HepG2 (cell line): ENCODE data around the gene SYNDIG1. TPM values are rescaled to one million over a fixed set of nuclear protein-coding genes. Genes with fewer than 3 reads are reported as not detected.

Experiments
- ATAC-seq: fragments of 200-7000 bp; cut with Tn5 transposase; 3 replicates; pipeline ENCODE4 v1.9.1; 2020; ENCODE audit warnings: mild to moderate bottlenecking, moderate library complexity
- BruUV-seq: library from RNA; stranded (reverse); fragments of 400-500 nt; replicated peaks from 2 replicates; lab custom pipeline; 2021; lab: Mats Ljungman, UMichigan
- CTCF ChIA-PET: fragments of 300-600 bp; formaldehyde crosslinking; extraction: SDS; loops from one replicate; lab custom pipeline; 2021; ENCODE audit warnings: low total read pairs, inconsistent platforms, low intra/inter-chr PET ratio; lab: Yijun Ruan, JAX
- POLR2A ChIA-PET: fragments of 350-600 bp; sonication (Branson Sonifier 250); formaldehyde crosslinking; loops from one replicate; lab custom pipeline; 2020; ENCODE audit warnings: antibody characterized with exemption, inconsistent platforms; lab: Yijun Ruan, JAX
- DNase-seq: peaks from one replicate; pipeline ENCODE4 v3.0.0-alpha.2; 2015; ENCODE audit warnings: low spot score
- FAIRE-seq: peaks from 3 replicates; lab custom pipeline; 2011; peaks lifted over from hg19 to GRCh38; lab: Jason Lieb, UNC
- H2AFZ ChIP-seq: one replicate; pipeline ENCODE4 v1.6.1; 2011; ENCODE audit warnings: low read length, inconsistent platforms
- H3K27ac ChIP-seq: fragments of 300-600 bp; 3 replicates; pipeline ENCODE4 v1.8.0; 2011; ENCODE audit warnings: mixed run types, mild to moderate bottlenecking, mixed read lengths, low read length, inconsistent platforms; ENCODE audit not compliant: insufficient read depth; ENCODE audit errors: extremely low read length
- H3K27me3 ChIP-seq, 2 experiments: fragments of 200-600 bp in 1 of 2; 2 replicates in 1 of 2; 3 replicates in 1 of 2; pipeline versions ENCODE4 v1.6.0 to v1.8.0; 2011; ENCODE audit warnings: low read length in 2 of 2, mild to moderate bottlenecking in 2 of 2, moderate library complexity in 2 of 2, inconsistent platforms in 1 of 2; ENCODE audit not compliant: insufficient read depth in 2 of 2, control insufficient read depth in 1 of 2
- H3K36me3 ChIP-seq, 2 experiments: fragments of 200-600 bp in 1 of 2; replicated peaks in 1 of 2; 2 replicates in 1 of 2; 3 replicates in 1 of 2; pipeline versions ENCODE4 v1.5.1 to v1.8.0; 2011; ENCODE audit warnings: low read length in 2 of 2, inconsistent platforms in 1 of 2; ENCODE audit not compliant: insufficient read depth in 2 of 2, control insufficient read depth in 1 of 2
- H3K4me1 ChIP-seq: 2 replicates; pipeline ENCODE4 v1.5.1; 2012; ENCODE audit warnings: low read length, inconsistent platforms; ENCODE audit not compliant: insufficient read depth
- H3K4me2 ChIP-seq: 2 replicates; pipeline ENCODE4 v1.6.0; 2011; ENCODE audit warnings: low read depth, low read length, inconsistent platforms
- H3K4me3 ChIP-seq, 3 experiments: fragments of 200-600 bp in 1 of 3; sonication (generic), shearing (Covaris generic) in 1 of 3; replicated peaks in 1 of 3; 2 replicates each; pipeline ENCODE4 v1.5.1; 2011 to 2016; ENCODE audit warnings: low read length in 3 of 3, inconsistent platforms in 2 of 3, low read depth in 2 of 3, mild to moderate bottlenecking in 2 of 3, control low read depth in 1 of 3, mixed read lengths in 1 of 3; ENCODE audit not compliant: insufficient read depth in 1 of 3
- H3K79me2 ChIP-seq: one replicate; pipeline ENCODE4 v1.6.1; 2011; ENCODE audit warnings: low read length, inconsistent platforms; ENCODE audit not compliant: insufficient read depth
- H3K9ac ChIP-seq: 2 replicates; pipeline ENCODE4 v1.6.0; 2011; ENCODE audit warnings: mild to moderate bottlenecking, low read depth, low read length, inconsistent platforms; ENCODE audit not compliant: insufficient read depth
- H3K9me3 ChIP-seq: 2 replicates; pipeline ENCODE4 v1.5.1; 2012; ENCODE audit warnings: mild to moderate bottlenecking, low read length
- H4K20me1 ChIP-seq: 2 replicates; pipeline ENCODE4 v1.6.0; 2011; ENCODE audit warnings: inconsistent platforms, mild to moderate bottlenecking, low read length, moderate library complexity; ENCODE audit not compliant: insufficient read depth
- CCAR2 ChIP-seq: fragments of 200-400 bp; formaldehyde crosslinking; optimal IDR thresholded peaks from 2 replicates; pipeline ENCODE3; 2018; ENCODE audit warnings: low read depth, mild to moderate bottlenecking, low read length, moderate library complexity
- KDM2A ChIP-seq: sonication (generic); formaldehyde crosslinking; IDR thresholded peaks from 2 replicates; pipeline ENCODE4 v1.4.0; 2020; ENCODE audit warnings: low read depth, missing genetic modification reagents, borderline replicate concordance
- MTA1 ChIP-seq: sonication (generic); formaldehyde crosslinking; IDR thresholded peaks from 2 replicates; pipeline ENCODE4 v1.4.0; 2020; ENCODE audit warnings: missing genetic modification reagents, mild to moderate bottlenecking, borderline replicate concordance
- MTF1 ChIP-seq: sonication (generic); formaldehyde crosslinking; IDR thresholded peaks from 2 replicates; pipeline ENCODE4 v1.5.0; 2020; ENCODE audit warnings: missing genetic modification reagents
- MTF2 ChIP-seq: sonication (generic); formaldehyde crosslinking; IDR thresholded peaks from 2 replicates; pipeline ENCODE4 v1.5.0; 2020; ENCODE audit warnings: missing genetic modification reagents, borderline replicate concordance
- PHF5A ChIP-seq: IDR thresholded peaks from one replicate; pipeline ENCODE4 v1.6.1; 2018; ENCODE audit warnings: low read depth, missing genetic modification reagents; ENCODE audit not compliant: unreplicated experiment
- RBFOX2 ChIP-seq: fragments of 200-400 bp; formaldehyde crosslinking; IDR thresholded peaks from 2 replicates; pipeline ENCODE4 v1.6.1; 2017; ENCODE audit warnings: low read depth, mild to moderate bottlenecking, low read length
- RBM39 ChIP-seq: fragments of 200-400 bp; formaldehyde crosslinking; IDR thresholded peaks from one replicate; pipeline ENCODE4 v1.6.1; 2018; ENCODE audit warnings: antibody characterized with exemption, mild to moderate bottlenecking, low read depth, low read length; ENCODE audit not compliant: poor library complexity, severe bottlenecking
- TGIF2 ChIP-seq: IDR thresholded peaks from 2 replicates; pipeline ENCODE4 v1.6.1; 2016; ENCODE audit warnings: control low read depth, missing compliant biosample characterization
- ZBTB44 ChIP-seq: sonication (generic); formaldehyde crosslinking; IDR thresholded peaks from 2 replicates; pipeline ENCODE4 v1.4.0; 2020; ENCODE audit warnings: missing genetic modification reagents
- ZC3H13 ChIP-seq: sonication (generic); formaldehyde crosslinking; IDR thresholded peaks from 2 replicates; pipeline ENCODE4 v1.8.1; 2023; ENCODE audit warnings: mild to moderate bottlenecking, missing genetic modification reagents, moderate library complexity
- ZNF205 ChIP-seq: IDR thresholded peaks from 2 replicates; pipeline ENCODE4 v1.6.1; 2018; ENCODE audit warnings: missing biosample characterization, missing genetic modification reagents
- ZNF367 ChIP-seq: sonication (generic); formaldehyde crosslinking; IDR thresholded peaks from 2 replicates; pipeline ENCODE4 v1.4.0; 2020; ENCODE audit warnings: missing genetic modification reagents, borderline replicate concordance
- ZNF574 ChIP-seq: sonication (generic); formaldehyde crosslinking; IDR thresholded peaks from 2 replicates; pipeline ENCODE4 v1.4.0; 2020; ENCODE audit warnings: missing genetic modification reagents
- ZNF709 ChIP-seq: sonication (generic); formaldehyde crosslinking; IDR thresholded peaks from 2 replicates; pipeline ENCODE4 v1.5.0; 2020; ENCODE audit warnings: mild to moderate bottlenecking, missing genetic modification reagents
- ZNF761 ChIP-seq: sonication (generic); formaldehyde crosslinking; conservative IDR thresholded peaks from 2 replicates; pipeline ENCODE4 v1.4.0; 2020; ENCODE audit warnings: mild to moderate bottlenecking, missing genetic modification reagents
- WGBS: methylation state at CpG from one replicate; pipeline ENCODE4 v1.1.6; 2017; ENCODE audit warnings: low lambda C conversion rate; 5-methylcytosine and 5-hydroxymethylcytosine counted together
- in situ Hi-C: cut with HindIII; loops from 2 replicates; pipeline ENCODE4 v1.10.0; 2017; ENCODE audit warnings: low pct_unique_long_range_greater_than_20kb; ENCODE audit not compliant: extremely low pct_ligation_motif_present
- intact Hi-C: fragments of 100-400 bp; cut with micrococcal nuclease; formaldehyde crosslinking; loops from one replicate; pipeline ENCODE4 v1.10.0; 2022; ENCODE audit not compliant: unreplicated experiment
- polyA plus RNA-seq, 8 experiments: library from polyadenylated mRNA; depleted of rRNA in 3 of 8; stranded (reverse) in 7 of 8; unstranded in 1 of 8; fragments of >200 nt; fragmentation: Illumina TruSeq in 4 of 8; extraction: Trizol in 4 of 8; gene quantifications; 2 replicates each; pipeline versions ENCODE4 v1.2.1 to v1.2.3, GENCODE V29; 2011 to 2016; ENCODE audit warnings: low read depth in 4 of 8, missing spikeins in 1 of 8, mixed read lengths in 1 of 8; ENCODE audit not compliant: insufficient read depth in 1 of 8
- total RNA-seq, 5 experiments: library from RNA; depleted of rRNA; stranded (reverse); fragments of >200 nt; fragmentation: Illumina TruSeq; extraction: Trizol; gene quantifications; 2 replicates each; pipeline ENCODE4 v1.2.3, GENCODE V29; 2016; ENCODE audit warnings: low read depth in 1 of 5
- TF ChIP-seq, protein P1 (sequence below): sonication (generic); formaldehyde crosslinking; IDR thresholded peaks from 2 replicates; pipeline ENCODE4 v1.9.0; 2022; ENCODE audit warnings: missing genetic modification reagents, mild to moderate bottlenecking, borderline replicate concordance

The SYNDIG1 gene
- total and polyA plus RNA-seq, 2 of the 13 experiments (the other 11 are each of a cell fraction or from before 2014, with no cell fraction given), result not detected

DNA sequence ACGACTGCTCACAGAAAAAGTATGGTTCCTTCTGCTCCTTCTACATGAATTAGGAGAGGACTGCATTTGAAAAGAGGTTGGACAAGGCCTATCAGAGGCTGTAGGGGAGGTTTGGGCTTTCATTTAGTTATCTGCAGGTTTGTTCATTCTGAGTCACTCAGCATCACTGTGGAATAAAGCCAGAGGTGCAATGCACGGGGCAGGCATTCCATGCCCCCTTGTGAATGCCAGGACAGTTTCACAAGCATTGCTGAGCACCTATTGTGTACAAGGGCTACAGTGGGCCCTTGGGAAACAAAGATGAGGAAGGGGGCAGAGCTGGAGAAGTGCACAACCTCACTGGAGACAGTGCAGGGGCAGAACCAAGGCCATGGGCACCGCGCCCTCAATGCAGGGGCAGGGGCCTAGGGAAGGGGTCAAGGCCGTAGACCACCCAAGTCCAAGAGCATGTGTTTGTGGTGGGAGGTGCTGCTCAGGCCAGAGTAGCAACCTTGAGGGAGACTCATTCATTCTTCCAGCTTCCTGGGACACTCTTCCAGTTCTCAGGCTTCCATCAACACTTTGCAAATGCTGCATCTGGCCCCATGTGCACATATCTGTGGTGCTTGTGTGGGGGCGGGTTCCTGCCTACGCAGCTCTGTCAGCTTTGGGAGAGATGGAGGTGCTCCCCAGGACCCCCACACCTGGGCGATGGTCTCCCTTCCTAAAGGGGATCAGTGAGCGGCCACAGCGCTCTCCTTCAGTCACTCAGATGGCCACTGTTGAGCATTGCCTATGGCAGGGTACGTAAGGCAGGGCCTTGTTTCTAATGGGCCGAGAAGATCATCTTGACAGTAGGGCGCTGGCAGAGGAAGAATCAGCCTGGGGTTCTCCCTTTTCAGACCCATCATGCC, 204.5 kb downstream of the SYNDIG1 start:
- Histone ChIP-seq H3K4me3 (no peak overlapping the region), H3K4me1 (no peaks in the 10 kb centered on the region), H3K79me2 (no peaks in the 10 kb centered on the region), H4K20me1 (no peaks in the 10 kb centered on the region), H3K9me3 (no peaks in the 10 kb centered on the region), H3K9ac (no peak overlapping the region), H3K36me3 (no peaks in the 10 kb centered on the region), H2AFZ (no peak overlapping the region), H3K27ac (no peak overlapping the region), H3K4me2 (no peak overlapping the region), H3K27me3 (peaks cover 8 to 28% of the 10 kb centered on the region in 2 experiments; a peak in 2 of 5 replicates)
- ChIA-PET POLR2A (no interaction called here), CTCF (no interaction called here)
- intact Hi-C loops (no loop called here), in situ Hi-C loops (no loop called here)
- no TSS peak for BruUV-seq
- no peak for FAIRE-seq
- 45% methylated on average over 10 of the region's 13 CpGs for whole genome bisulfite sequencing
- DNase-seq, result no peak
- ATAC-seq, result no peak
- no peak for TF ChIP-seq TGIF2 (CRISPR knock-in tag)
- TF ChIP-seq ZNF367 (CRISPR knock-in tag), result no peak
- TF ChIP-seq RBFOX2, result no peak
- TF ChIP-seq ZNF205 (CRISPR knock-in tag), result no peak
- TF ChIP-seq MTF2 (CRISPR knock-in tag), result no peak
- TF ChIP-seq KDM2A (CRISPR knock-in tag), result no peak
- TF ChIP-seq MTF1 (CRISPR knock-in tag), result no peak
- TF ChIP-seq ZC3H13 (CRISPR knock-in tag), result no peak
- TF ChIP-seq ZNF709, result no peak
- no peak for TF ChIP-seq CCAR2
- no peak for TF ChIP-seq ZBTB44 (CRISPR knock-in tag)
- no peak for TF ChIP-seq RBM39
- TF ChIP-seq, protein P1, sequence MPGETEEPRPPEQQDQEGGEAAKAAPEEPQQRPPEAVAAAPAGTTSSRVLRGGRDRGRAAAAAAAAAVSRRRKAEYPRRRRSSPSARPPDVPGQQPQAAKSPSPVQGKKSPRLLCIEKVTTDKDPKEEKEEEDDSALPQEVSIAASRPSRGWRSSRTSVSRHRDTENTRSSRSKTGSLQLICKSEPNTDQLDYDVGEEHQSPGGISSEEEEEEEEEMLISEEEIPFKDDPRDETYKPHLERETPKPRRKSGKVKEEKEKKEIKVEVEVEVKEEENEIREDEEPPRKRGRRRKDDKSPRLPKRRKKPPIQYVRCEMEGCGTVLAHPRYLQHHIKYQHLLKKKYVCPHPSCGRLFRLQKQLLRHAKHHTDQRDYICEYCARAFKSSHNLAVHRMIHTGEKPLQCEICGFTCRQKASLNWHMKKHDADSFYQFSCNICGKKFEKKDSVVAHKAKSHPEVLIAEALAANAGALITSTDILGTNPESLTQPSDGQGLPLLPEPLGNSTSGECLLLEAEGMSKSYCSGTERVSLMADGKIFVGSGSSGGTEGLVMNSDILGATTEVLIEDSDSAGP (CRISPR knock-in tag), result no peak
- no peak for TF ChIP-seq ZNF574 (CRISPR knock-in tag)
- no peak for TF ChIP-seq MTA1
- TF ChIP-seq ZNF761 (CRISPR knock-in tag), result no peak
- TF ChIP-seq PHF5A (CRISPR knock-in tag), result no peak
